Endothelial cell of umbilical vein (primary cell): ENCODE data around the gene SAMD11. TPM values are rescaled to one million over a fixed set of nuclear protein-coding genes. Genes with fewer than 3 reads are reported as not detected.

Experiments
- BruUV-seq: library from RNA; stranded (reverse); fragments of 400-500 nt; replicated peaks from 2 replicates; lab custom pipeline; 2021; lab: Mats Ljungman, UMichigan
- CTCF ChIA-PET: fragments of 300-600, 350-600 bp; sonication (Branson Sonifier 250); formaldehyde crosslinking; loops from one replicate; lab custom pipeline; 2021; ENCODE audit warnings: antibody characterized with exemption, inconsistent platforms; lab: Charles Lee
- POLR2A ChIA-PET: fragments of 300-600, 350-600 bp; sonication (Branson Sonifier 250); formaldehyde crosslinking; loops from one replicate; lab custom pipeline; 2021; ENCODE audit warnings: antibody characterized with exemption, inconsistent platforms; lab: Charles Lee
- DNase-seq: peaks from one replicate; pipeline ENCODE4 v3.0.0-alpha.2; 2011; ENCODE audit warnings: low read depth, low spot score
- FAIRE-seq: peaks from 2 replicates; lab custom pipeline; 2011; peaks lifted over from hg19 to GRCh38; lab: Jason Lieb, UNC
- H2AFZ ChIP-seq: 2 replicates; pipeline ENCODE4 v1.6.0; 2012; ENCODE audit warnings: low read depth, low read length, control low read depth, inconsistent platforms
- H3K27ac ChIP-seq: 2 replicates; pipeline ENCODE4 v1.5.1; 2011; ENCODE audit warnings: low read depth, mild to moderate bottlenecking, control low read depth, low read length, moderate library complexity; ENCODE audit not compliant: insufficient read depth
- H3K27me3 ChIP-seq, 2 experiments: 2 replicates each; pipeline versions ENCODE4 v1.6.0 to v1.6.1; 2011; ENCODE audit warnings: low read length in 2 of 2, mixed read lengths in 1 of 2; ENCODE audit not compliant: control insufficient read depth in 2 of 2, insufficient read depth in 2 of 2
- H3K36me3 ChIP-seq, 2 experiments: 2 replicates in 1 of 2; 3 replicates in 1 of 2; pipeline ENCODE4 v1.5.1; 2011; ENCODE audit warnings: low read length in 2 of 2, mild to moderate bottlenecking in 1 of 2, moderate library complexity in 1 of 2; ENCODE audit not compliant: control insufficient read depth in 2 of 2, insufficient read depth in 2 of 2; ENCODE audit errors: extremely low read depth in 1 of 2
- H3K4me1 ChIP-seq: 3 replicates; pipeline ENCODE4 v1.5.1; 2011; ENCODE audit warnings: mild to moderate bottlenecking, low read length; ENCODE audit not compliant: control insufficient read depth, insufficient read depth; ENCODE audit errors: extremely low read depth
- H3K4me2 ChIP-seq: 2 replicates; pipeline ENCODE4 v1.6.1; 2011; ENCODE audit warnings: low read length, control low read depth, mixed read lengths; ENCODE audit not compliant: insufficient read depth
- H3K4me3 ChIP-seq, 3 experiments: fragments of 200-600 bp in 1 of 3; sonication (generic), shearing (Covaris generic) in 1 of 3; replicated peaks in 1 of 3; 2 replicates each; pipeline ENCODE4 v1.5.1; 2011 to 2016; ENCODE audit warnings: control low read depth in 3 of 3, low read length in 3 of 3, mild to moderate bottlenecking in 2 of 3, inconsistent platforms in 1 of 3, low read depth in 1 of 3, moderate library complexity in 1 of 3; ENCODE audit not compliant: insufficient read depth in 1 of 3
- H3K79me2 ChIP-seq: 2 replicates; pipeline ENCODE4 v1.6.0; 2012; ENCODE audit warnings: low read length, inconsistent platforms; ENCODE audit not compliant: control insufficient read depth, insufficient read depth
- H3K9ac ChIP-seq: replicated peaks from 2 replicates; pipeline ENCODE3; 2011; ENCODE audit warnings: low read length, control low read depth; ENCODE audit not compliant: insufficient read depth; ENCODE audit errors: extremely low read depth
- H3K9me1 ChIP-seq: replicated peaks from 3 replicates; pipeline ENCODE4 v1.6.0; 2011; ENCODE audit warnings: mild to moderate bottlenecking, low read length; ENCODE audit not compliant: control insufficient read depth, insufficient read depth; ENCODE audit errors: extremely low read depth
- H3K9me3 ChIP-seq: replicated peaks from 2 replicates; pipeline ENCODE4 v1.5.1; 2012; ENCODE audit warnings: low read length, inconsistent platforms; ENCODE audit not compliant: control insufficient read depth, insufficient read depth
- H4K20me1 ChIP-seq: replicated peaks from 2 replicates; pipeline ENCODE3; 2011; ENCODE audit warnings: mild to moderate bottlenecking, low read length; ENCODE audit not compliant: control insufficient read depth, insufficient read depth; ENCODE audit errors: extremely low read depth
- EZH2 ChIP-seq: IDR thresholded peaks from 2 replicates; pipeline ENCODE4 v1.6.1; 2012; ENCODE audit warnings: borderline replicate concordance, low read depth, mild to moderate bottlenecking, moderate library complexity, low read length, inconsistent platforms; ENCODE audit not compliant: severe bottlenecking
- FOS ChIP-seq: IDR thresholded peaks from 2 replicates; pipeline ENCODE4 v1.6.1; 2011; ENCODE audit warnings: mild to moderate bottlenecking, low read length, moderate library complexity, borderline replicate concordance; ENCODE audit not compliant: insufficient read depth
- GATA2 ChIP-seq: IDR thresholded peaks from 2 replicates; pipeline ENCODE4 v1.7.0; 2011; ENCODE audit warnings: low read depth, mild to moderate bottlenecking, moderate library complexity, mixed read lengths, low read length; ENCODE audit not compliant: insufficient read length, insufficient read depth
- JUN ChIP-seq: IDR thresholded peaks from 2 replicates; pipeline ENCODE4 v1.6.1; 2011; ENCODE audit warnings: borderline replicate concordance, low read depth; ENCODE audit not compliant: insufficient read length, insufficient read depth
- MYC ChIP-seq: IDR thresholded peaks from one replicate; pipeline ENCODE4 v1.6.1; 2011; ENCODE audit warnings: mild to moderate bottlenecking, low read depth, low read length
- POLR2A ChIP-seq: IDR thresholded peaks from 2 replicates; pipeline ENCODE4 v1.6.1; 2012; ENCODE audit warnings: low read depth, mild to moderate bottlenecking, control low read depth, low read length
- POLR2AphosphoS5 ChIP-seq: IDR thresholded peaks from 2 replicates; pipeline ENCODE4 v1.6.1; 2012; ENCODE audit warnings: low read depth, mild to moderate bottlenecking, control low read depth, low read length, moderate library complexity; ENCODE audit not compliant: insufficient read depth
- dilution Hi-C: fragments of 300-500 bp; cut with MboI; formaldehyde crosslinking; loops from one replicate; pipeline ENCODE4 v1.15.0; 2019; ENCODE audit warnings: low sequenced_read_pairs; ENCODE audit not compliant: extremely low pct_ligation_motif_present
- intact Hi-C: fragments of 100-400 bp; cut with micrococcal nuclease; formaldehyde crosslinking; loops from one replicate; pipeline ENCODE4 v1.10.0; 2022
- polyA plus RNA-seq, 4 experiments: library from polyadenylated mRNA; depleted of rRNA in 3 of 4; stranded (reverse) in 3 of 4; unstranded in 1 of 4; fragments of >200 nt; gene quantifications; 2 replicates each; pipeline versions ENCODE4 v1.2.1 to v1.2.3, GENCODE V29; 2011 to 2012; ENCODE audit warnings: missing spikeins in 1 of 4
- total RNA-seq: library from RNA; stranded (reverse); gene quantifications from 2 replicates; pipeline ENCODE4 v1.2.3, GENCODE V29; 2021
- TF ChIP-seq, protein P1 (sequence below), 2 donors: IDR thresholded peaks; 1 replicate in 1 of 2; 2 replicates in 1 of 2; pipeline ENCODE4 v1.5.1; 2011; ENCODE audit warnings: low read length in 2 of 2, mild to moderate bottlenecking in 2 of 2, moderate library complexity in 2 of 2, control low read depth in 1 of 2, inconsistent platforms in 1 of 2, low read depth in 1 of 2; ENCODE audit not compliant: insufficient read depth in 1 of 2; ENCODE audit errors: extremely low read depth in 1 of 2
- TF ChIP-seq, protein P2 (sequence below): IDR thresholded peaks from 2 replicates; pipeline ENCODE4 v1.6.1; 2011; ENCODE audit not compliant: insufficient read depth, insufficient read length

SAMD11 gene
- total and polyA plus RNA-seq, 2 donors (not counting 3 experiments of a cell fraction or from before 2014, with no cell fraction given), result not detected

DNA sequence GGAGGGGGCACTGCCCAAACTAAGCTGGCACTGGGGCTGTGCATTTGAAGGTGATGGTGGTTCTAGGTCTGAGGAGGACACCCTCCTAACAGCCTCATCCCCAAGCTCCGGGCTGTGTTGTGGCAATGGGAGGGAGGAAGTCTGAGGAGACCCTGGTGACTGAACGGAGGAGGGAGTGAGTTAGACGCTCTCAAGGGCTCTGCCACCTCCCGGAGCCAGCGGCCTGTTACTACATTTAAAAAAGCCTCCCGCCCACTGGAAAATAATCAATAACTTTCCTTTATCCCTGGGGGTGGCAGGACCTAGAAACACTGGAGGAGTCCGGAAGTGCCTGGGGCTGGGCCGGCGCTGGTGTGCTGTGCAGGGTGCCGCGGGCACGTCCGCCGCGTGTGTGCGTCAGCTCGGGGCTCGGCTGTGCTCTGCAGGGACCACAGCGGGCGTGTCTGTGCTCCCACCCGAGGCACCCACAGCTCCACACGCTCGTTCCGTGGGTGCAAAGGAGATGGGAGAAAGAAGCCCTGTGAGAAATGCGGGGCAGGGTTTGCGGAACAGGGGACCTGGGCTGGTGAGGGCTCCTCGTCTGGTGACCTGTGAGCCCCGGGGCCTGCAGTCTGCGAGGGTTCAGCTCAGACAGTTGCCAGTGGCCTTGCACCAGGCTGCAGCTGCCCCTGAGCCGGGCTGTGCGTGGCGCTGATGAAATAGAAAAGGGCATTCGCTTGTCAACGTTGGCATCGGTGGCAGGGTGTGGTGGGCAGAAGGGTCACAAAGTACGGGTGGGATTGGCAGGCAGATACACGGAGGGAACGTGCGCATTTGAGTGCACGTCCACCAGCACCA lies 5.3 kb downstream of the SAMD11 start:
- no TSS peak for BruUV-seq
- Histone ChIP-seq H2AFZ (no peak overlapping the region), H3K4me3 (no peak overlapping the region), H3K27ac (no peak overlapping the region), H3K9me3 (no peaks in the 10 kb centered on the region), H3K9ac (no peak overlapping the region), H3K4me2 (no peak overlapping the region), H3K79me2 (no peaks in the 10 kb centered on the region), H4K20me1 (no peaks in the 10 kb centered on the region), H3K27me3 (peaks cover 19 to 20% of the 10 kb centered on the region in 2 experiments), H3K9me1 (no peaks in the 10 kb centered on the region), H3K4me1 (no peaks in the 10 kb centered on the region), H3K36me3 (no peaks in the 10 kb centered on the region)
- no peak for TF ChIP-seq FOS
- TF ChIP-seq, protein P1, sequence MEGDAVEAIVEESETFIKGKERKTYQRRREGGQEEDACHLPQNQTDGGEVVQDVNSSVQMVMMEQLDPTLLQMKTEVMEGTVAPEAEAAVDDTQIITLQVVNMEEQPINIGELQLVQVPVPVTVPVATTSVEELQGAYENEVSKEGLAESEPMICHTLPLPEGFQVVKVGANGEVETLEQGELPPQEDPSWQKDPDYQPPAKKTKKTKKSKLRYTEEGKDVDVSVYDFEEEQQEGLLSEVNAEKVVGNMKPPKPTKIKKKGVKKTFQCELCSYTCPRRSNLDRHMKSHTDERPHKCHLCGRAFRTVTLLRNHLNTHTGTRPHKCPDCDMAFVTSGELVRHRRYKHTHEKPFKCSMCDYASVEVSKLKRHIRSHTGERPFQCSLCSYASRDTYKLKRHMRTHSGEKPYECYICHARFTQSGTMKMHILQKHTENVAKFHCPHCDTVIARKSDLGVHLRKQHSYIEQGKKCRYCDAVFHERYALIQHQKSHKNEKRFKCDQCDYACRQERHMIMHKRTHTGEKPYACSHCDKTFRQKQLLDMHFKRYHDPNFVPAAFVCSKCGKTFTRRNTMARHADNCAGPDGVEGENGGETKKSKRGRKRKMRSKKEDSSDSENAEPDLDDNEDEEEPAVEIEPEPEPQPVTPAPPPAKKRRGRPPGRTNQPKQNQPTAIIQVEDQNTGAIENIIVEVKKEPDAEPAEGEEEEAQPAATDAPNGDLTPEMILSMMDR (IDR thresholded peaks at IDR 0.05; ENCODE audit: extremely low read depth in 1 of 2, insufficient read depth in 1 of 2, low read depth in 1 of 2, low read length in 2 of 2), result no peak
- TF ChIP-seq POLR2A, result no peak
- no peak for TF ChIP-seq GATA2
- no peak for TF ChIP-seq MYC
- TF ChIP-seq JUN, result no peak
- TF ChIP-seq POLR2AphosphoS5, result no peak
- TF ChIP-seq, protein P2, sequence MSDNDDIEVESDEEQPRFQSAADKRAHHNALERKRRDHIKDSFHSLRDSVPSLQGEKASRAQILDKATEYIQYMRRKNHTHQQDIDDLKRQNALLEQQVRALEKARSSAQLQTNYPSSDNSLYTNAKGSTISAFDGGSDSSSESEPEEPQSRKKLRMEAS, result no peak
- no peak for TF ChIP-seq EZH2
- DNase-seq, result no peak
- ChIA-PET POLR2A (no interaction called here), CTCF (interaction anchor here (1.4 to 2.9 kb wide), 4 partner anchors 10 to 60 kb away, joined by 3 to 13 read pairs (median 4); no protein-coding TSS in a partner anchor)
- dilution Hi-C loops (no loop called here), intact Hi-C loops (no loop called here)
- no peak for FAIRE-seq
